HepG2 (cell line): ENCODE results near the gene MEX3A. TPM values are rescaled to one million over a fixed set of nuclear protein-coding genes. Genes with fewer than 3 reads are reported as not detected.

Experiments used
- ATAC-seq: fragments of 200-7000 bp; cut with Tn5 transposase; 3 replicates; pipeline ENCODE4 v1.9.1; 2020; ENCODE audit warnings: mild to moderate bottlenecking, moderate library complexity
- BruUV-seq: library from RNA; stranded (reverse); fragments of 400-500 nt; replicated peaks from 2 replicates; lab custom pipeline; 2021; lab: Mats Ljungman, UMichigan
- CTCF ChIA-PET: fragments of 300-600 bp; formaldehyde crosslinking; extraction: SDS; loops from one replicate; lab custom pipeline; 2021; ENCODE audit warnings: low total read pairs, inconsistent platforms, low intra/inter-chr PET ratio; lab: Yijun Ruan, JAX
- POLR2A ChIA-PET: fragments of 350-600 bp; sonication (Branson Sonifier 250); formaldehyde crosslinking; loops from one replicate; lab custom pipeline; 2020; ENCODE audit warnings: antibody characterized with exemption, inconsistent platforms; lab: Yijun Ruan, JAX
- DNase-seq: peaks from one replicate; pipeline ENCODE4 v3.0.0-alpha.2; 2015; ENCODE audit warnings: low spot score
- FAIRE-seq: peaks from 3 replicates; lab custom pipeline; 2011; peaks lifted over from hg19 to GRCh38; lab: Jason Lieb, UNC
- H2AFZ ChIP-seq: one replicate; pipeline ENCODE4 v1.6.1; 2011; ENCODE audit warnings: low read length, inconsistent platforms
- H3K27ac ChIP-seq: fragments of 300-600 bp; 3 replicates; pipeline ENCODE4 v1.8.0; 2011; ENCODE audit warnings: mixed run types, mild to moderate bottlenecking, mixed read lengths, low read length, inconsistent platforms; ENCODE audit not compliant: insufficient read depth; ENCODE audit errors: extremely low read length
- H3K27me3 ChIP-seq, 2 experiments: fragments of 200-600 bp in 1 of 2; 2 replicates in 1 of 2; 3 replicates in 1 of 2; pipeline versions ENCODE4 v1.6.0 to v1.8.0; 2011; ENCODE audit warnings: low read length in 2 of 2, mild to moderate bottlenecking in 2 of 2, moderate library complexity in 2 of 2, inconsistent platforms in 1 of 2; ENCODE audit not compliant: insufficient read depth in 2 of 2, control insufficient read depth in 1 of 2
- H3K36me3 ChIP-seq, 2 experiments: fragments of 200-600 bp in 1 of 2; replicated peaks in 1 of 2; 2 replicates in 1 of 2; 3 replicates in 1 of 2; pipeline versions ENCODE4 v1.5.1 to v1.8.0; 2011; ENCODE audit warnings: low read length in 2 of 2, inconsistent platforms in 1 of 2; ENCODE audit not compliant: insufficient read depth in 2 of 2, control insufficient read depth in 1 of 2
- H3K4me1 ChIP-seq: 2 replicates; pipeline ENCODE4 v1.5.1; 2012; ENCODE audit warnings: low read length, inconsistent platforms; ENCODE audit not compliant: insufficient read depth
- H3K4me2 ChIP-seq: 2 replicates; pipeline ENCODE4 v1.6.0; 2011; ENCODE audit warnings: low read depth, low read length, inconsistent platforms
- H3K4me3 ChIP-seq, 3 experiments: fragments of 200-600 bp in 1 of 3; sonication (generic), shearing (Covaris generic) in 1 of 3; replicated peaks in 1 of 3; 2 replicates each; pipeline ENCODE4 v1.5.1; 2011 to 2016; ENCODE audit warnings: low read length in 3 of 3, inconsistent platforms in 2 of 3, low read depth in 2 of 3, mild to moderate bottlenecking in 2 of 3, control low read depth in 1 of 3, mixed read lengths in 1 of 3; ENCODE audit not compliant: insufficient read depth in 1 of 3
- H3K79me2 ChIP-seq: one replicate; pipeline ENCODE4 v1.6.1; 2011; ENCODE audit warnings: low read length, inconsistent platforms; ENCODE audit not compliant: insufficient read depth
- H3K9ac ChIP-seq: 2 replicates; pipeline ENCODE4 v1.6.0; 2011; ENCODE audit warnings: mild to moderate bottlenecking, low read depth, low read length, inconsistent platforms; ENCODE audit not compliant: insufficient read depth
- H3K9me3 ChIP-seq: 2 replicates; pipeline ENCODE4 v1.5.1; 2012; ENCODE audit warnings: mild to moderate bottlenecking, low read length
- H4K20me1 ChIP-seq: 2 replicates; pipeline ENCODE4 v1.6.0; 2011; ENCODE audit warnings: inconsistent platforms, mild to moderate bottlenecking, low read length, moderate library complexity; ENCODE audit not compliant: insufficient read depth
- GABPA ChIP-seq, 2 experiments: IDR thresholded peaks; 2 replicates each; pipeline ENCODE4 v1.6.1; 2011 to 2016; ENCODE audit warnings: low read depth in 2 of 2, low read length in 1 of 2, missing biosample characterization in 1 of 2, missing genetic modification characterization in 1 of 2
- GFI1 ChIP-seq: sonication (generic); formaldehyde crosslinking; IDR thresholded peaks from 2 replicates; pipeline ENCODE4 v1.5.0; 2020; ENCODE audit warnings: missing genetic modification reagents, mild to moderate bottlenecking, borderline replicate concordance
- TFAP4 ChIP-seq: sonication (generic); IDR thresholded peaks from 2 replicates; pipeline ENCODE4 v1.6.1; 2016; ENCODE audit warnings: low read depth, borderline replicate concordance
- ZMAT3 ChIP-seq: sonication (generic); formaldehyde crosslinking; conservative IDR thresholded peaks from 2 replicates; pipeline ENCODE4 v1.7.0; 2021; ENCODE audit warnings: missing genetic modification reagents
- ZNF44 ChIP-seq: sonication (generic); formaldehyde crosslinking; IDR thresholded peaks from 2 replicates; pipeline ENCODE4 v1.5.1; 2020; ENCODE audit warnings: mild to moderate bottlenecking, missing genetic modification reagents
- ZNF768 ChIP-seq: sonication (generic); formaldehyde crosslinking; IDR thresholded peaks from 2 replicates; pipeline ENCODE4 v1.4.0; 2020; ENCODE audit warnings: missing genetic modification reagents
- WGBS: methylation state at CpG from one replicate; pipeline ENCODE4 v1.1.6; 2017; ENCODE audit warnings: low lambda C conversion rate; 5-methylcytosine and 5-hydroxymethylcytosine counted together
- in situ Hi-C: cut with HindIII; loops from 2 replicates; pipeline ENCODE4 v1.10.0; 2017; ENCODE audit warnings: low pct_unique_long_range_greater_than_20kb; ENCODE audit not compliant: extremely low pct_ligation_motif_present
- intact Hi-C: fragments of 100-400 bp; cut with micrococcal nuclease; formaldehyde crosslinking; loops from one replicate; pipeline ENCODE4 v1.10.0; 2022; ENCODE audit not compliant: unreplicated experiment
- polyA plus RNA-seq, 8 experiments: library from polyadenylated mRNA; depleted of rRNA in 3 of 8; stranded (reverse) in 7 of 8; unstranded in 1 of 8; fragments of >200 nt; fragmentation: Illumina TruSeq in 4 of 8; extraction: Trizol in 4 of 8; gene quantifications; 2 replicates each; pipeline versions ENCODE4 v1.2.1 to v1.2.3, GENCODE V29; 2011 to 2016; ENCODE audit warnings: low read depth in 4 of 8, missing spikeins in 1 of 8, mixed read lengths in 1 of 8; ENCODE audit not compliant: insufficient read depth in 1 of 8
- total RNA-seq, 5 experiments: library from RNA; depleted of rRNA; stranded (reverse); fragments of >200 nt; fragmentation: Illumina TruSeq; extraction: Trizol; gene quantifications; 2 replicates each; pipeline ENCODE4 v1.2.3, GENCODE V29; 2016; ENCODE audit warnings: low read depth in 1 of 5
- TF ChIP-seq, protein P1 (sequence below): sonication (generic); formaldehyde crosslinking; IDR thresholded peaks from 2 replicates; pipeline ENCODE4 v1.4.0; 2020; ENCODE audit warnings: missing genetic modification reagents

Gene MEX3A
- total and polyA plus RNA-seq, 2 of the 13 experiments (the other 11 are each of a cell fraction or from before 2014, with no cell fraction given): 7.6 to 9.1 TPM

- ChIA-PET POLR2A (interaction anchor here (0.9 to 6.9 kb wide), 7 partner anchors 8 to 21 kb away, joined by 3 to 84 read pairs (median 44); partner anchors contain the start of gene LMNA), CTCF (no interaction called here)
- H3K79me2 ChIP-seq: no peaks in the 10 kb centered on the region
- FAIRE-seq (no peak), DNase-seq (no peak), ATAC-seq (peak; percentile 8)
- H3K4me1 ChIP-seq: peaks cover 81% of the 10 kb centered on the region
- peak; percentile 75 for TF ChIP-seq ZNF768 (CRISPR knock-in tag)
- no peak for TF ChIP-seq GFI1 (CRISPR knock-in tag)
- TF ChIP-seq, protein P1, sequence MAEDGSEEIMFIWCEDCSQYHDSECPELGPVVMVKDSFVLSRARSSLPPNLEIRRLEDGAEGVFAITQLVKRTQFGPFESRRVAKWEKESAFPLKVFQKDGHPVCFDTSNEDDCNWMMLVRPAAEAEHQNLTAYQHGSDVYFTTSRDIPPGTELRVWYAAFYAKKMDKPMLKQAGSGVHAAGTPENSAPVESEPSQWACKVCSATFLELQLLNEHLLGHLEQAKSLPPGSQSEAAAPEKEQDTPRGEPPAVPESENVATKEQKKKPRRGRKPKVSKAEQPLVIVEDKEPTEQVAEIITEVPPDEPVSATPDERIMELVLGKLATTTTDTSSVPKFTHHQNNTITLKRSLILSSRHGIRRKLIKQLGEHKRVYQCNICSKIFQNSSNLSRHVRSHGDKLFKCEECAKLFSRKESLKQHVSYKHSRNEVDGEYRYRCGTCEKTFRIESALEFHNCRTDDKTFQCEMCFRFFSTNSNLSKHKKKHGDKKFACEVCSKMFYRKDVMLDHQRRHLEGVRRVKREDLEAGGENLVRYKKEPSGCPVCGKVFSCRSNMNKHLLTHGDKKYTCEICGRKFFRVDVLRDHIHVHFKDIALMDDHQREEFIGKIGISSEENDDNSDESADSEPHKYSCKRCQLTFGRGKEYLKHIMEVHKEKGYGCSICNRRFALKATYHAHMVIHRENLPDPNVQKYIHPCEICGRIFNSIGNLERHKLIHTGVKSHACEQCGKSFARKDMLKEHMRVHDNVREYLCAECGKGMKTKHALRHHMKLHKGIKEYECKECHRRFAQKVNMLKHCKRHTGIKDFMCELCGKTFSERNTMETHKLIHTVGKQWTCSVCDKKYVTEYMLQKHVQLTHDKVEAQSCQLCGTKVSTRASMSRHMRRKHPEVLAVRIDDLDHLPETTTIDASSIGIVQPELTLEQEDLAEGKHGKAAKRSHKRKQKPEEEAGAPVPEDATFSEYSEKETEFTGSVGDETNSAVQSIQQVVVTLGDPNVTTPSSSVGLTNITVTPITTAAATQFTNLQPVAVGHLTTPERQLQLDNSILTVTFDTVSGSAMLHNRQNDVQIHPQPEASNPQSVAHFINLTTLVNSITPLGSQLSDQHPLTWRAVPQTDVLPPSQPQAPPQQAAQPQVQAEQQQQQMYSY (CRISPR knock-in tag): peak; percentile 74; the same call in 1 of the 2 replicates
- TF ChIP-seq TFAP4: peak; percentile 36; the same call in 1 of the 2 replicates
- no peak for TF ChIP-seq GABPA (IDR thresholded peaks at IDR 0.05; ENCODE audit: low read depth, low read length)
- TF ChIP-seq GABPA (CRISPR knock-in tag; IDR thresholded peaks at IDR 0.05; ENCODE audit: low read depth): peak; percentile 9; the same call in 1 of the 2 replicates
- no peak for TF ChIP-seq ZNF44
- TF ChIP-seq ZMAT3 (CRISPR knock-in tag): 0 out of 2 replicates have a peak, but pooled peaks have one; percentile 0
- H3K9ac ChIP-seq: peak overlapping the region; percentile 71
- H4K20me1 ChIP-seq: no peaks in the 10 kb centered on the region
- no peaks in the 10 kb centered on the region for H3K9me3 ChIP-seq
- TSS peak; percentile 76 for BruUV-seq
- intact Hi-C loops (loop anchor here (1.0 kb wide), 1 partner anchor 21 kb away; no protein-coding TSS in a partner anchor), in situ Hi-C loops (no loop called here)
- peak overlapping the region; percentile 60 for H3K27ac ChIP-seq
- H2AFZ ChIP-seq: no peak overlapping the region
- 21% methylated on average over 13 of the region's 14 CpGs for WGBS
- H3K4me3 ChIP-seq: peak overlapping the region; percentile 45 to 74 (median 51); a peak in 5 of 6 replicates
- H3K27me3 ChIP-seq: 0 out of 5 replicates have a peak, but pooled peaks cover 0 to 8% of the 10 kb centered on the region in 2 experiments
- peak overlapping the region; percentile 93 for H3K4me2 ChIP-seq
- H3K36me3 ChIP-seq: no peaks in the 10 kb centered on the region
These were observed 24.6 kb upstream of the MEX3A start for GRCh38 chr1:156106624-156107488.
